Measurements from ENCODE around the gene MASP2.

GRCh38 chr1:11030865-11031264 lies 16.2 kb downstream of the MASP2 start:
- TF ChIP-seq YY1 (IDR thresholded peaks at IDR 0.05; ENCODE audit: low read depth, low read length) (no peak), JUN (IDR thresholded peaks at IDR 0.05; ENCODE audit: low read depth, low read length) (no peak), CTCF (IDR thresholded peaks at IDR 0.05; ENCODE audit: control extremely low read depth in 1 of 3, insufficient read depth in 1 of 3, low read depth in 1 of 3, low read length in 3 of 3) (no peak), NANOG (IDR thresholded peaks at IDR 0.05; ENCODE audit: insufficient read depth, low read depth, low read length, poor library complexity, severe bottlenecking) (no peak), EP300 (IDR thresholded peaks at IDR 0.05; ENCODE audit: borderline replicate concordance in 1 of 2, low read depth in 2 of 2, low read length in 2 of 2) (no peak), TEAD4 (IDR thresholded peaks at IDR 0.05; ENCODE audit: low read depth, low read length) (no peak), GABPA (IDR thresholded peaks at IDR 0.05; ENCODE audit: borderline replicate concordance, insufficient read depth, low read length) (no peak), CHD1 (IDR thresholded peaks at IDR 0.05; ENCODE audit: low read depth, low read length) (no peak), HDAC2 (IDR thresholded peaks at IDR 0.05; ENCODE audit: borderline replicate concordance in 1 of 2, low read depth in 2 of 2, low read length in 2 of 2) (no peak), POLR2AphosphoS5 (IDR thresholded peaks at IDR 0.05; ENCODE audit: low read depth, low read length) (no peak), TAF1 (IDR thresholded peaks at IDR 0.05; ENCODE audit: low read depth, low read length) (no peak), EZH2 (IDR thresholded peaks at IDR 0.05; ENCODE audit: low read depth, low read length, severe bottlenecking) (no peak), FOSL1 (IDR thresholded peaks at IDR 0.05; ENCODE audit: insufficient read depth, low read depth, low read length) (no peak)
- TF ChIP-seq, protein P1, sequence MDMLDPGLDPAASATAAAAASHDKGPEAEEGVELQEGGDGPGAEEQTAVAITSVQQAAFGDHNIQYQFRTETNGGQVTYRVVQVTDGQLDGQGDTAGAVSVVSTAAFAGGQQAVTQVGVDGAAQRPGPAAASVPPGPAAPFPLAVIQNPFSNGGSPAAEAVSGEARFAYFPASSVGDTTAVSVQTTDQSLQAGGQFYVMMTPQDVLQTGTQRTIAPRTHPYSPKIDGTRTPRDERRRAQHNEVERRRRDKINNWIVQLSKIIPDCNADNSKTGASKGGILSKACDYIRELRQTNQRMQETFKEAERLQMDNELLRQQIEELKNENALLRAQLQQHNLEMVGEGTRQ (IDR thresholded peaks at IDR 0.05; ENCODE audit: low read length), result no peak
